ENCODE results near the gene ETV6. TPM values are rescaled to one million over a fixed set of nuclear protein-coding genes. Genes with fewer than 3 reads are reported as not detected.
"Not testable (repeated sequence)": the region's sequence is repeated elsewhere in the genome, so short reads cannot be mapped to it uniquely, and the experiment has no call there.

ETV6 gene
- total RNA-seq, 4 donors from 2014 or later, result 7.6 to 45.5 (median 8.2) TPM

DNA sequence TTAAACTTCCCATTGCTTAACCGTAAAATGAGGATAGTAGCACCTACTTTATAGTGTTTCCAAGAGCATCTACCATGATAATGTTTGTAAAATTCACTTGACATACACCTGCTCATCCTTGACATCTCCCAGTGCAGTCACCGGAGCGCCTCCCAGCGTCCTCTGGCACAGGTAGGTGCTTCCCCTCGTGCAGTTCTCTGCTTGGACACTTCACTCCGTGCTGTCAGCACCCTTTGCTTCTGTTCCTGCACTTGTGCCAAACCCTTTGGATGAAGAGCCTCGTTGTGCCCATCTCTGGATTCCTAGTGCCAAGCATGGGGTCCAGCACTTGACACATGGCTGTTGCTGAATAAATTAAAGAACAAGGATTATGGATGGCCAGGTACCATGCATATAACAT lies 28.3 kb downstream of the ETV6 start:
- no peak for DNase-seq

DNA sequence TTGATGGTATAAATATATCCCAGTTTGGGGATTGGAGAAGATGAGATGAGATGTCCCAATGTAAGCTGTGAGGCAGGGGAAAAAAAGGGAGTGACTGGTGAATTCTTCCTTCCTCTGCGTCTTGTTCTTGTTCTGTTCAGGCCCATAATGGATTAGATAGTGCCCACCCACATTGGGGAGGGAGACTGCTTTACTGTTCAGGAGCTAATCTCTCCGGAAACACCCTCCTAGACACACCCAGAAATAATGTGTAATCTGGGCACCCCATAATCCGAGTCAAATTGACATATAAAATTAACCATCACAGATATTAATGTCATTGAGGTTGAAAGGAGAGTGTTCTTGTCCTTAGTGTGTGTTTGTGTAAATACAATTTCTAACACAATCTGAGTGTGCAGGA lies 29.3 kb downstream of the ETV6 start:
- no peaks in the 10 kb centered on the region for H3K9me3 ChIP-seq
- H3K4me1 ChIP-seq, result no peaks in the 10 kb centered on the region
- no peak overlapping the region for H3K4me3 ChIP-seq
- TF ChIP-seq, protein P1, sequence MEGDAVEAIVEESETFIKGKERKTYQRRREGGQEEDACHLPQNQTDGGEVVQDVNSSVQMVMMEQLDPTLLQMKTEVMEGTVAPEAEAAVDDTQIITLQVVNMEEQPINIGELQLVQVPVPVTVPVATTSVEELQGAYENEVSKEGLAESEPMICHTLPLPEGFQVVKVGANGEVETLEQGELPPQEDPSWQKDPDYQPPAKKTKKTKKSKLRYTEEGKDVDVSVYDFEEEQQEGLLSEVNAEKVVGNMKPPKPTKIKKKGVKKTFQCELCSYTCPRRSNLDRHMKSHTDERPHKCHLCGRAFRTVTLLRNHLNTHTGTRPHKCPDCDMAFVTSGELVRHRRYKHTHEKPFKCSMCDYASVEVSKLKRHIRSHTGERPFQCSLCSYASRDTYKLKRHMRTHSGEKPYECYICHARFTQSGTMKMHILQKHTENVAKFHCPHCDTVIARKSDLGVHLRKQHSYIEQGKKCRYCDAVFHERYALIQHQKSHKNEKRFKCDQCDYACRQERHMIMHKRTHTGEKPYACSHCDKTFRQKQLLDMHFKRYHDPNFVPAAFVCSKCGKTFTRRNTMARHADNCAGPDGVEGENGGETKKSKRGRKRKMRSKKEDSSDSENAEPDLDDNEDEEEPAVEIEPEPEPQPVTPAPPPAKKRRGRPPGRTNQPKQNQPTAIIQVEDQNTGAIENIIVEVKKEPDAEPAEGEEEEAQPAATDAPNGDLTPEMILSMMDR (IDR thresholded peaks at IDR 0.05), result no peak
- no peak for TF ChIP-seq POLR2A (IDR thresholded peaks at IDR 0.05)
- DNase-seq, result no peak
- H3K36me3 ChIP-seq, result no peaks in the 10 kb centered on the region
- intact Hi-C loops (cut with DNase I; ENCODE audit: low total_unique reads), result no loop called here
- no peaks in the 10 kb centered on the region for H3K27me3 ChIP-seq
- no peak overlapping the region for H3K27ac ChIP-seq

More for the DNA sequence above, 28.3 kb downstream of the ETV6 start:
- intact Hi-C loops (cut with DNase I; ENCODE audit: low total_unique reads), result no loop called here
- no peak overlapping the region for H3K4me3 ChIP-seq
- H3K9me3 ChIP-seq, result no peaks in the 10 kb centered on the region
- H3K27me3 ChIP-seq, result no peaks in the 10 kb centered on the region
- H3K27ac ChIP-seq, result no peak overlapping the region
- no peaks in the 10 kb centered on the region for H3K36me3 ChIP-seq
- TF ChIP-seq, protein P1 (IDR thresholded peaks at IDR 0.05), result no peak
- no peak for TF ChIP-seq POLR2A (IDR thresholded peaks at IDR 0.05)
- no peaks in the 10 kb centered on the region for H3K4me1 ChIP-seq

DNA sequence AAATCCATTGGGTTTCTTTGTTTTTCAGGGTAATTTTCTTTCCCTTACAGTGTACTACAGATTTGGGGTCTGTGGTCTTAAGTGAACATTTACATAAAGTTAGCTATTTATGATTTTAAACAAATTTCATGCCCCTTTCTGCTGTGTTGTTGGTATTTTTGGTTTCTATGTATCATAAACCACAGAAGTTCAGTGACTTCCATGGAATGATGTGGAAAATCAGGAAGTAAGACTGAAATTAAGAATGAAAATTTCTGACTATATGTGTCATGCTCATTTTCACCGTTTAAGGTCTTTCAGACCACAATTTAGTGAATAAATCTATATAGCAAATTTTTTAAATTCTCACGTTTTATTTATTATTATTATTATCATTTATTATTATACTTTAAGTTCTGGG lies 31.7 kb downstream of the ETV6 start:
- intact Hi-C loops (cut with DNase I; ENCODE audit: low total_unique reads), result no loop called here
- no peak for TF ChIP-seq POLR2A (IDR thresholded peaks at IDR 0.05)
- TF ChIP-seq, protein P1 (IDR thresholded peaks at IDR 0.05), result no peak
- no peak for DNase-seq
- H3K9me3 ChIP-seq, result no peaks in the 10 kb centered on the region
- H3K36me3 ChIP-seq, result no peaks in the 10 kb centered on the region
- H3K4me3 ChIP-seq, result no peak overlapping the region
- no peak overlapping the region for H3K27ac ChIP-seq
- no peaks in the 10 kb centered on the region for H3K27me3 ChIP-seq
- no peaks in the 10 kb centered on the region for H3K4me1 ChIP-seq

DNA sequence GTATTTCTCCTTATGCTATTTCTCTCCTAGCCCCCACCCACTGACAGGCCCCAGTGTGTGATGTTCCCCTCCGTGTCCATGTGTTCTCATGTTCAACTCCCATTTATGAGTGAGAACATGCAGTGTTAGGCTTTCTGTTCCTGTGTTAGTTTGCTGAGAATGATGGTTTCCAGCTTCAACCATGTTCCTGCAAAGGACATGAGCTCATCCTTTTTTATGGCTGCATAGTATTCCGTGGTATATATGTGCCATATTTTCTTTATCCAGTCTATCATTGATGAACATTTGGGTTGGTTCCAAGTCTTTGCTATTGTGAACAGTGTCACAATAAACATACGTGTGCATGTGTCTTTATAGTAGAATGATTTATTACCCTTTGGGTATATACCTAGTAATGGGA lies 32.2 kb downstream of the ETV6 start:
- H3K4me1 ChIP-seq; H3K9me3 ChIP-seq; H3K27me3 ChIP-seq; intact Hi-C loops (cut with DNase I; ENCODE audit: low total_unique reads); H3K4me3 ChIP-seq; H3K36me3 ChIP-seq; DNase-seq; H3K27ac ChIP-seq: not testable (repeated sequence)

DNA sequence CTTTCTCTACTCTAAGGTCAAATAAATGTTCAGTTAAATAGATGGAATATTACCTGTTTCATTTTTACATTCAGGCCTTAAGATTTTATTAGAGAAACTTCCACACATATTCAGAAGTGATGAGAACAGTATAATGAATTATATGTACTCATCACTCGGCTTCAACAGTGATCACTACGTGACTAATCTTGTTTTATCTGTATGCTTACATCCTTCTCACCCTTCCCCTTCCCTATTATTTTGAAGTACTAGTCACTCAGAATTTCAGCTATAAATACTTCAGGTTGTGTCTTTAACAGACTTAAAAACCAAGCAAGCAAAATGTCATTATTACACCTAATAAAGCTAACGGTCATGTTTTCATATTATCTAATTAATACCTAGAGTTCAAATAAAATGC lies 34.9 kb downstream of the ETV6 start:
- H3K27me3 ChIP-seq, result no peaks in the 10 kb centered on the region
- H3K27ac ChIP-seq, result no peak overlapping the region
- no peak for DNase-seq
- TF ChIP-seq, protein P1 (IDR thresholded peaks at IDR 0.05), result no peak
- TF ChIP-seq POLR2A (IDR thresholded peaks at IDR 0.05), result no peak
- no peaks in the 10 kb centered on the region for H3K9me3 ChIP-seq
- no peaks in the 10 kb centered on the region for H3K4me1 ChIP-seq
- no peaks in the 10 kb centered on the region for H3K36me3 ChIP-seq
- no peak overlapping the region for H3K4me3 ChIP-seq
- intact Hi-C loops (cut with DNase I; ENCODE audit: low total_unique reads), result no loop called here

DNA sequence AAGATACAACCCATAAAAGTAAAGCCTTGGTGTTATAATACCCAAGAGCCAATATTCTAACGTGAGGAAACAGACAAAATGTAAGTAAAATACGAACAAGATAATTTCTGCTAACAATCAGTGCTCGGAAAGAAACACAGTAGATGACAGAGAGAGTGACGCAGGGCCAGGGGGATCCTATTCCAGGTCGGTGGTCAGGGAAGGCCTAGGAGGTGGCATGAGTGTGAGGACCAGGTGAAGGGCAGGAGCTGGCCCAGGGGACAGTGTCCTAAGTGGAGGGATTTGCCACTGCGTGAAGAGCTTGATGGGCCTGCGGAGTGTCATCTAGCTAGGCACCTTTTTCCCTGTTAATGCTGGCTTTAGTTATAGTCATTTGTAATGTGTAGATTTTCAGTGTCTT lies 35.3 kb downstream of the ETV6 start:
- Histone ChIP-seq H3K27ac (no peak overlapping the region), H3K4me3 (no peak overlapping the region), H3K36me3 (no peaks in the 10 kb centered on the region), H3K4me1 (no peaks in the 10 kb centered on the region), H3K27me3 (no peaks in the 10 kb centered on the region), H3K9me3 (no peaks in the 10 kb centered on the region)
- no peak for DNase-seq
- intact Hi-C loops (cut with DNase I; ENCODE audit: low total_unique reads), result no loop called here
- TF ChIP-seq, protein P1 (IDR thresholded peaks at IDR 0.05), result no peak
- TF ChIP-seq POLR2A (IDR thresholded peaks at IDR 0.05), result no peak

Data from uterus (tissue), 4 donors.